Ectodermal cell (in vitro differentiated cells): ENCODE data around the gene CCDC112.

Experiments
- H3K27ac ChIP-seq: 2 replicates; pipeline ENCODE4 v1.7.0; 2013; ENCODE audit warnings: mild to moderate bottlenecking, low read depth, low read length; ENCODE audit not compliant: insufficient read depth, poor library complexity, severe bottlenecking
- H3K27me3 ChIP-seq: 2 replicates; pipeline ENCODE4 v1.7.0; 2013; ENCODE audit warnings: mild to moderate bottlenecking, low read length; ENCODE audit not compliant: insufficient read depth, control insufficient read depth, poor library complexity, severe bottlenecking
- H3K36me3 ChIP-seq: one replicate; pipeline ENCODE4 v1.7.0; 2013; ENCODE audit warnings: low read length; ENCODE audit not compliant: control insufficient read depth, insufficient read depth
- H3K4me1 ChIP-seq: one replicate; pipeline ENCODE4 v1.7.0; 2013; ENCODE audit warnings: low read length; ENCODE audit not compliant: control insufficient read depth, insufficient read depth
- H3K4me3 ChIP-seq: 2 replicates; pipeline ENCODE4 v1.7.0; 2013; ENCODE audit warnings: low read depth, low read length, control low read depth; ENCODE audit not compliant: insufficient read depth
- H3K9me3 ChIP-seq: 2 replicates; pipeline ENCODE4 v1.7.0; 2013; ENCODE audit warnings: mild to moderate bottlenecking, low read length, moderate library complexity; ENCODE audit not compliant: control insufficient read depth
- WGBS, 2 experiments: methylation state at CpG; one replicate each; pipeline ENCODE4 v1.1.7; 2013; ENCODE audit warnings: missing lambda C conversion rate in 2 of 2; 5-methylcytosine and 5-hydroxymethylcytosine counted together

The CCDC112 gene

DNA sequence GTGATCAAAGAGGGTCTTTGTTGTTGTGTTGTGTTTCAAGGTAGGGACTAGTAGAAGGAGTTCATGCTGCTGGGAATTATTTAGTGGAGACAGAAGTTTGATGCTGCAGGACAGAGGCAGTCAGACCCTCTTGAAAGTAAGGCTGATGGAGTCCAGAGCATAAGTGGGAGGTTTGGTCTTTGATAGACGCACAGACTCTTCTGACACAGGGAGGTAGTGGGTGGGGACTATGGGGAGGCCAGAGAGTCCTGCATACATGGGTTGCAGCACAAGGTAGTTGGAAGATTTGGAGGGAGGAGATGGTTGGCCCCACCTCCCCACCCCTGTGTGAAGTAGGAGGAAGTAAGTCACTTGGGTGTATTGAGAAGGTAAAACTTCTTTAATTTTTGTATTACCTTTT lies 2.4 kb upstream of the CCDC112 start:
- 83 to 96% methylated on average over 1 of the region's 1 CpG for whole genome bisulfite sequencing, 2 experiments

GRCh38 chr5:115297031-115297430 lies 577 bp upstream of the CCDC112 start:
- no peaks in the 10 kb centered on the region for H3K27me3 ChIP-seq
- peaks cover 7% of the 10 kb centered on the region for H3K4me1 ChIP-seq
- WGBS, 2 experiments, result 88 to 92% methylated on average over 2 to 5 of the region's 5 CpGs
- no peak overlapping the region for H3K27ac ChIP-seq
- peaks cover 2% of the 10 kb centered on the region for H3K9me3 ChIP-seq
- no peaks in the 10 kb centered on the region for H3K36me3 ChIP-seq
- no peak overlapping the region for H3K4me3 ChIP-seq

More for the DNA sequence above, 2.4 kb upstream of the CCDC112 start:
- no peaks in the 10 kb centered on the region for H3K9me3 ChIP-seq
- no peak overlapping the region for H3K4me3 ChIP-seq
- peaks cover 7% of the 10 kb centered on the region for H3K4me1 ChIP-seq
- no peak overlapping the region for H3K27ac ChIP-seq
- no peaks in the 10 kb centered on the region for H3K36me3 ChIP-seq
- H3K27me3 ChIP-seq, result no peaks in the 10 kb centered on the region

DNA sequence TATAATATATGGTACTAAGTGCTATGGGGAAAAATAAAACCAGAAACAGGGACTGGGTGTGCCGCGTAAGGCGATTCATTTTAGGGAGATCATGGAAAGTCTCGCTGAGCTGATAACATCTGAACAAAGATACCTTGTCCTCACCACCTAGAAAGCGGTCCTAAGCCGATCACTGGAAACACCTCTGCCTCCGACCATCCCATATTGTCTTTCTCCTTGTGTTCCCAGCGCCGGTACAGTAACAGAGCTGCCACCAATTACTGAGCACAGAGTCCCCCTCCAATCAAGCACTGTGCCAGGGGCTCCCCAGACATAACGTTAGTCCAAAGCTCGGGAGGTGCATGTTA lies 704 bp downstream of the CCDC112 start:
- WGBS, 2 experiments, result 2 to 3% methylated on average over 11 of the region's 11 CpGs
- peak overlapping the region; percentile 9 for H3K27ac ChIP-seq
- H3K4me3 ChIP-seq, result peak overlapping the region; percentile 73
- H3K27me3 ChIP-seq, result no peaks in the 10 kb centered on the region
- no peaks in the 10 kb centered on the region for H3K36me3 ChIP-seq
- H3K9me3 ChIP-seq, result peaks cover 2% of the 10 kb centered on the region
- peaks cover 7% of the 10 kb centered on the region for H3K4me1 ChIP-seq

GRCh38 chr5:115291397-115291796 lies 5.1 kb downstream of the CCDC112 start:
- no peaks in the 10 kb centered on the region for H3K36me3 ChIP-seq
- H3K27ac ChIP-seq, result no peak overlapping the region
- H3K4me1 ChIP-seq, result peaks cover 7% of the 10 kb centered on the region
- H3K27me3 ChIP-seq, result no peaks in the 10 kb centered on the region
- H3K9me3 ChIP-seq, result peaks cover 2% of the 10 kb centered on the region
- H3K4me3 ChIP-seq, result no peak overlapping the region

- Histone ChIP-seq H3K27me3 (no peaks in the 10 kb centered on the region), H3K4me3 (no peak overlapping the region), H3K36me3 (no peaks in the 10 kb centered on the region), H3K4me1 (peaks cover 4% of the 10 kb centered on the region), H3K9me3 (peaks cover 2% of the 10 kb centered on the region), H3K27ac (no peak overlapping the region)
- 91 to 95% methylated on average over 4 of the region's 4 CpGs for WGBS, 2 experiments
Observed at GRCh38 chr5:115289104-115289503, 7.3 kb downstream of the CCDC112 start.

DNA sequence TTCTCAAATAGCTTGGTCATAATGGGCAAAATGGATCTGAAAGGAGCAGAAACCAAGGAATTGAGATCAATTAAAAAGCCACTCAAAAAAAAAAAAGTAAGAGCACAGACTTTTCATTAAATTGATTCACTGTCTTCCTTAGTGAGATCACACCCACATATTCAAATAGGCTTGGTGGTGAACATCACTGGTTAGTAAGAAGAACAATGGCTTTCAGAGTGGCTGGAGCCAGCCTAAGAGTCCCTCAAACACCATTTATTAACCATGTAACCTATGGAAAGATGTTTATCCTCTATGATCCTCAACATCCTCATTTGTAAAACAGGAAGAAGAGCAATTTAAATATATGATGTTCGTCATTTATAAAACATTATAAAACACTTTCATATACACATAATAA lies 12.4 kb downstream of the CCDC112 start:
- no peak overlapping the region for H3K4me3 ChIP-seq
- no peak overlapping the region for H3K27ac ChIP-seq
- no peaks in the 10 kb centered on the region for H3K9me3 ChIP-seq
- peaks cover 4% of the 10 kb centered on the region for H3K4me1 ChIP-seq
- no peaks in the 10 kb centered on the region for H3K27me3 ChIP-seq
- no CpG with 5 or more reads among the region's 1 CpG for WGBS, 2 experiments
- H3K36me3 ChIP-seq, result no peaks in the 10 kb centered on the region

DNA sequence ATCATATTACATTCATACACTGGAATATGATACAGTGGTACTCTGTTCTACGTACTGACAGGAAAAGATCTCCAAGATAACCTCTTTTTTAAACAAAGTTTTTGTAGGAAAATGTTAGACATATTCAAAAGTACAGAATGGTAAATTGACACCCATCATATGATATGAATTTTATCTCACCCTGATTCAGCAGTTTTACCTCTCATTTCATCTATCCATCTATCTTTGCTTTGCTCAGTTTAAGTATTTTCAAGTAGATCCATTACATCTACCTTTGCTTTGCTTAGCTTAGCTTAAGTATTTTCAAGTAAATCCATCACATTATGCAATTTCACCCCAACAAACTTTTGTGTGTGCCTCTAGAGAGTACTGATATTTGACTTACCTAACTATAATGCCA lies 14.3 kb downstream of the CCDC112 start:
- no peaks in the 10 kb centered on the region for H3K9me3 ChIP-seq
- H3K36me3 ChIP-seq, result no peaks in the 10 kb centered on the region
- no peak overlapping the region for H3K4me3 ChIP-seq
- no peak overlapping the region for H3K27ac ChIP-seq
- WGBS, 2 experiments, result no CpG with 5 or more reads among the region's 1 CpG
- H3K4me1 ChIP-seq, result peaks cover 4% of the 10 kb centered on the region
- no peaks in the 10 kb centered on the region for H3K27me3 ChIP-seq

GRCh38 chr5:115274584-115274983 lies 21.9 kb downstream of the CCDC112 start:
- H3K27ac ChIP-seq, result no peak overlapping the region
- no peaks in the 10 kb centered on the region for H3K4me1 ChIP-seq
- no peak overlapping the region for H3K4me3 ChIP-seq
- no peaks in the 10 kb centered on the region for H3K9me3 ChIP-seq
- WGBS, 2 experiments, result 91 to 93% methylated on average over 3 of the region's 3 CpGs
- H3K27me3 ChIP-seq, result no peaks in the 10 kb centered on the region
- no peaks in the 10 kb centered on the region for H3K36me3 ChIP-seq

GRCh38 chr5:115272297-115272958 lies 24.0 kb downstream of the CCDC112 start:
- Histone ChIP-seq H3K27me3 (no peaks in the 10 kb centered on the region), H3K4me1 (no peaks in the 10 kb centered on the region), H3K27ac (no peak overlapping the region), H3K9me3 (no peaks in the 10 kb centered on the region), H3K36me3 (no peaks in the 10 kb centered on the region), H3K4me3 (no peak overlapping the region)
- 75 to 93% methylated on average over 1 of the region's 3 CpGs for WGBS, 2 experiments

DNA sequence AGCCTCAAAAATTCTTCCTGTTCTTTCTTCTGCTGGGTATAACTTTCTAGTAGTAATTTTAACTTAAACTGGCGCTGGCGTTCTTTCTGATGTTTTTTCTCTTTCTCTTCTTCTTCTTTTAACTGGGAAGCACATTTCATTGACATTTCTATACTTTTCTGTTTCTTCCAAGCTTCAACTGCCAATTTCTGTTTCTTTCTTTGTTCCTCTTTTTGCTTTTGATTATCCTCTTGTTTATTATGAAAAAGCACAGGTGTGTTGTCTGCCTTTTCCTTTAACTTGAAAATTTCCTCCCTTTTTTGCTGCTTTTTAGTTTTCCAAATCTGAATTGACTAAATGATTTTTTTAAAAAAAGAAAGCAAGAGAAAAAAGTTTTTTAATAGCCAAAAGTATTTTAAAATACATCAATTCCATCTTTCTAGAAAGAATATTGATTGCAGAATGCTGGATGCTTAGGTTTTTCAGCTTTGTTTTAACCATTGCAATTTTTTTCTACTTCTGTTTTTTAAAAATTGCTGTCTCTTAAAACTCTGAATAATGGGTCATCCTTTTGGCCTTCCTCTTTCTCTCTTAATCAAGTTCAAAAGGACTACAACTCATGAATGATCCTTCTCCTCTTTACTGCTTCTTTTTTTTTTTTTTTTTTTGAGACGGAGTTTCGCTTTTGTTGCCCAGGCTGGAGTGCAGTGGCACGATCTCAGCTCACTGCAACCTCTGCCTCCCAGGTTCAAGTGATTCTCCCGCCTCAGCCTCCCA lies 25.0 kb downstream of the CCDC112 start:
- Histone ChIP-seq H3K9me3 (no peaks in the 10 kb centered on the region), H3K27me3 (no peaks in the 10 kb centered on the region), H3K36me3 (no peaks in the 10 kb centered on the region), H3K27ac (no peak overlapping the region), H3K4me1 (no peaks in the 10 kb centered on the region), H3K4me3 (no peak overlapping the region)
- 81 to 98% methylated on average over 5 of the region's 6 CpGs for WGBS, 2 experiments
